CD4-positive, alpha-beta T cell treated with Interleukin-6 at 100 ng/mL for 8 hours (primary cell): ENCODE results near the gene SPTSSA.
A peak's percentile ranks its signal among the peaks of the same experiment; 100 is the strongest.
"Not testable (repeated sequence)": the region's sequence is repeated elsewhere in the genome, so short reads cannot be mapped to it uniquely, and the experiment has no call there.

Source experiments
- DNase-seq: peaks from one replicate; pipeline ENCODE4 v3.0.0-alpha.2; 2020; ENCODE audit warnings: mixed read lengths, low spot score

Gene SPTSSA

DNA sequence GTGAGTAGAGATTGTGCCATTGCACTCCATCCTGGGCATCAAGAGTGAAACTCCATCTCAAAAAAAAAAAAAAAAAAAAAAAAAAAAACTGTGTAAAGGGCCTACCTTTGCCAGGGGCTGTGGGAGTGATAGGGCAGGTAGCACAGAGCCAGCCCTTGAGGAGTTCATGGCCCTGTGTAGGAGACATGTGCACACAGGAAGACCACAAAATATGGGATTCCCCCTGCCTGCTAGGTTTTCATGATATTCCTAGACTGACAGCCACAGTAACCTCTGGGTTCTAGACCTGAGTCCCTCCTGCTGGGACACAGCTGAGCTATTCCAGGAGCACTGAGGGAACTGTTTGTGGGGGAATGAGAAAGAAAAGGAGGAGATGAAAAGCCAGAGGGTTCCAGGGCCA lies 8.3 kb upstream of the SPTSSA start:
- DNase-seq = no peak

DNA sequence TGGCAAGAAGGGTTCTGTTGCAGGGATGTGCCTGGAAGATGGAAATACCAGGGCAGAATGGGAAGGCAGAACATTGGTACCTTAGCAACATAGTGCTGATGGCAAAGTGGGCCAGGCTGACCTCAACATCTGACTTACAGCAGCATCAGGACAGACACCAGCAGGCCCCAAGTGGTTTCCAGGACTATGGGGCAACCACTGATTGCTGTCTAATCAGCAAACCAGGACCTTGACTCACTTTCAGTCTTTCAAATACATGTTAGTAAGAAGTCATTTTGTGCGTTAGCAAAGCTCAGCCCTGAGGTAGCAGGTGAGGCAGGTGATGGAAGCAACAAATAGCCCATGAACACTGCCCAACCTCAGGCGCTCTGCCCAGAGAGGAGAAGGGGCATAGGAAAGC lies 4.7 kb upstream of the SPTSSA start:
- no peak for DNase-seq

DNA sequence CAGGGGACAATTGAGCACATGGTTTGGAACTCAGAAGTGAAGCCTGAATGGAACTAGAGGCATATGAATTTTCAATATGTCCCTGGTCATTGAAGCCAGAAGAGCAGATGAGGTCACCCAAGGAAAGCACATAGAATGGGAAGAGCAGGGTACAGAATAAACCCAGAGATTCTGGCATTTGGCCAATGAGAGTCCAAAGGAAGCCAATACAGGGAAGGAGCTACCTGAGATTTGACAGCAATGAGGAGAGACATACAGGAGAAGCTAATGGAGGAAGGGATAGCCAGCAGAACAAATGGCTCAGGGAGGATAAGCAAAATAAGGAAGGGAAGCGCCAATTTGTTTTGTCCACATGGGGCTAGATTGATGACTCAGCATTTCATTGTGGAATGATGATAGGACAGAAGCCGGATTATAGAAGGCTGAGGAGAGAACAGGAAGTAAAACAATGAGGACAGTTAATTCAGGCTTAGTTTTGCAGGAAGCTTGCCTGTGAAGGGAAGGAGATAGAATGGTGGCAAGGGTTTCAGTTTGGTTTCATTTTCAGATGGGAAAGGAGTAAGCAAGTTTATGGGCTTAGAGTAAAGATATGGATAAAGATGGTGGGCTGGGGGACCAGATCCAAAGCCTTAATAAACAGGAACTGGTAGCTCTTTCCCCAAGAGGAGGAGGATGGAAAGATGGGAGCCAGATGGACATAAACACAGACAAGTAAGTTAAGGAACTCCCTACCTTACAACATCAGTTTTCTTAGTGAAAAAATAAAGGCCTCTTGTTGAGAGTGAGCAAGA lies 3.2 kb upstream of the SPTSSA start:
- no peak for DNase-seq

DNA sequence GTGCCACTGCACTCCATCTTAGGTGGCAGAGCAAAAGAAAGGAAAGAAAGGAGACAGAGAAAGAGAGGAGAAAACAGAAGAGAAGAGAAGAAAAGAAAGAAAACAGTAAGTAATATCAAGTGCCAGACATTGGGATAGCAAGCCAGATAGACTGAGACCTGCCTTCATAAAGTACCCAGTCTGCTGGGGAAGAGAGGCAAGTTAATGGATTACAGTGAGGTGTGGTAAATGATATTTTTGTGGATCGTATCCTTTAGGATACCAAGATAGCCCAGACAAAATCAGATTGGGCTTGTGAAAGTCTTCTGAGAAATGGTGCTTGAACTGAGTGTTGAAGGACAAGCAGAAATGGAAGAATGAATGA lies 1.5 kb upstream of the SPTSSA start:
- DNase-seq = no peak

DNA sequence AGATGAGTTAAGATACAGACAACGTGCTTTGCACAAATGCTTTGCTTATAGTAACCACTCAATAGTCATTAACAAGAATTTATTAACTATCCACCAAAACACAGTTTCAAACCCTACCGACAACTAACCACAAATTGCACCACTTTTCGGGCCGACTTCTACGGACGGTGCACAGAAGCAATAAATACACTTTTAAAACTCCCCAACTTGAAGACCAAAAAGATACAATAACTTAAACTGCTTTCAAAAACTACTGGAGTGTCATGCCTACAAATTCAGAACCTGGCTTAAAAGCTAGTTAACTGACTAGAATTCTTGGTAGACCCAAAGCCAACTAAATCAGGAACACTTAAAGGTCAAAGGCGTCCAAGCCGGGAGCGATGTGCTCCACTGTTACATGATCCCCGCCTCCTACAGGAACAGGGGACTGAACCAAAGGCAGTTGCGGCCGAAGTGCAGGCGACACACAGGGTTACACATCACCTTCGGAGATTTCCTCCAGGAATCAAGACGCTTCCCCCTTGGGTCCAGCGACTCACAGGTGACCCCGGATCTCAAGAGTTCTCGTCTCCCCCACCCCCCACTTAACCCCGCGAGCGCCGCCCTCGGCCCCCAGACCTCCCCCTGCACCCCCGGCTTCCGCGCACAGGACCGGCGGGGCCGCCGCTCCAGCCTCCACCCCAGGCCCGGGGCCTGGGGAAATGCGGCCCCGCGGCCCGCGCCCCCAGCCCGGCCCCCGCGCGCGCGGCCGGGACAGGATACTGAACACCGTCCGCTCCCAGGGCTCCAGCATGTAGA lies 507 bp downstream of the SPTSSA start:
- DNase-seq = peak; percentile 4

DNA sequence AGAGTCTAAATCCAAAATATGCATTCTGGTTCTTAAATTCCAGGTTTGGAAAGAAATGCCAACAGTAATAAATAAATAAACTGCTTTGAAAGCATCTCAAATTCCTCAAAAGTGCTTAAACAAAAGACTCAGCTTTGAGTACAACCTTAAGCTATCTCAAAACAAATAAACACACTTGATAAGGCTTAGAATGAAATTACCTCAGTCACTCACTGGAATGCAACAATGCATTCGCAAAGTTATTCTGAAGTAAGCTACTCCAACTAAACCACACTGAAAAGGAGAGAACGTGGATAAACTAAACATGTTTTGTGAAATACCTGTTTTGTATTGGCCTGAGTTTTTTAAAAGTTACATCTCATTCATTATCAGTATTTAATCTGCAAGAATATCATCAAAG lies 1.2 kb downstream of the SPTSSA start:
- no peak for DNase-seq

DNA sequence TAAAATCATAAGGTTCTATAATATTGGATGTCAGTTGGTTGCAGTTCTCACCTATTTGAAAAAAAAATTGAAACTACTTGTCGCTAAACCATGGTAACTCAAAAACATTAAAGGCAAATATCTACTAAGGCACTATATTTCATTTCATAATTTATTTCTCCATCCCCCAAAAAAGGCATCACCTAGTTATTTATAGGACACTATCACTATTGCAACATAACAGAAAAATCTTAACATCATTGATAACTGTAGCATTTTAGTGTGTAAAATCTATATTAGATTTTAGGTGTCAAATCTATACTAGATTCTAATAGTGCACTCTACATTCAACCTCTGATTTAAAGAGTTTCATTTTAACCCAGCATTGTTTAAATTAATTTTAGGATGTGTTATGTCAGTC lies 1.7 kb downstream of the SPTSSA start:
- no peak for DNase-seq

DNA sequence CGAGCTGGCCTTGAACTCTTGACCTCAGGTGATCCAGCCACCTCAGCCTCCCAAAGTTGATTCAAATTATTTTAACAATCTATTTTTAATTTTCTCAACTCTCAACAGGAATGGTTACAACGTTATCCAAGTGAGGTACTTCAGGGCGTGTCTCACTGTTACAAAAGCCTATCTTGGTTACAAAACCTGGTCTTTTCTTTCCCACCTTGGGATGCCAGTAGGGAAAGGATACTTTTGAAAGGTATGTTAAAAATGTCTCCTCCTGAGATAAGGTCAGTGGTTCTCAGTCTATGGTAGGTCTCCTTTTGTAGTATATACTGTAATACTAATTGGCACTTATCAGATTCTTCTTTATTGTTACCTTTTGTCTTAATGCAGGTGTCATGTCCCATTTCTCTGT lies 4.9 kb downstream of the SPTSSA start:
- no peak for DNase-seq

DNA sequence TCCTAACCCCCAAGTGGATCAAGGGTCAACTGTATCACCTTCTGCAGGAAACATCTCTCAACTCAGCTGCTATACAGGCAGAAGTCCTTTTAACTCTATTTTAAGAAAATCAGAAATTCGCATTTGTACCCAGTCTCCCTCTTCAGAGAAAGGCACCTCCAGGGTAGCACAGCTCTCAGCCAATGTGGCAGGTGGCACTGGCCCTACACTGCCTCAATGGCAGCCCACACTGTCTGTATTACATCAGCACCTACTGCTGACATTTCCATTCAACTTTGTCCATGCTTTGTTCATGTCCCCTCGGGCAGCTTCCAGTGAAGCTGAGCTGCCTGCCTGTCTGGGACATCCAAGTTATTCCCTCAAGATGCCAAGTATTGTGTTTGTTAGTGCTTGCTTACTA lies 8.8 kb downstream of the SPTSSA start:
- DNase-seq = no peak

DNA sequence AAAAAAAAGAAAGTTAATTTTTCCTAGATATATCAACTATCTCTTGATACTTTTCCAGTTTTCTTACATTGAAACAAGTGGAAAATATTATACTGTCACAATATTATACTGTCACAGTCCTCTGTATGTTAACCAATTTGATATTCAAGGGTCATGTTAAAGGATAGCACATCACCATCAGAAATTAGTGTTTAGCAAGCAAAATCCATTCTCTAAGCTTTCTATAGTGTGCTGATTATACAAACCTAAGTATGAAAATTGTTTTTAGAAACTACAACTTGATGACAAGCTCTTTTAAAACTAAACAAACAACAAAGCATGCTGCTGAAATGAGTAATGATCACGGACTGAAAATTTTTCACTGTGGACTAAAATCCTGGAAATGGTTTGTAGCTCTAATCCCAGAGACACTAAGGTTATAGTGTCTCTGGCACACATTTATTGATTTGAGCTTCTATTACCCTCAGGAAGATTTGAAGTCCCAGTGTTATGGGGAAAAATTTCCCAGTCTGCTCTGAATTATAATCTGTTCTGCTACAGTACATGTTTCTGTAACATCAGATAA lies 9.7 kb downstream of the SPTSSA start:
- DNase-seq = no peak

DNA sequence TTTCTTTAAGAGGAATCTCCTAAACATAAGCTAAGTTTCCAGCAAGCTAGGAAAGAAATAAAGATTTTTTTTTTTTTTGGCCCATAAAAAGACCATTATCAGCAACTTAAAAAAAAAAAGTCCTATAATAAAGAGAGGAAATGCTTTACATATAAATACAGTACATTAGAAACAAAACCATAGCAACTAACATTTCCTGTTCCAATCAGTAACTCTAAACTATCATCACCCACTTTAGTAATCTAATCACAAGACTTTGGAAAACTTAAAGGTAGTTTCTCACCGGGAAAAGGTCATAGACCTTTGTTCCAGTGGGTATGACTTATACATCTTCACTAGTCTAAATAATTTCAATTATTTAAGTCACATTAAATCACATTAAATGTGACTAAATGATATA lies 11.1 kb downstream of the SPTSSA start:
- DNase-seq = no peak

DNA sequence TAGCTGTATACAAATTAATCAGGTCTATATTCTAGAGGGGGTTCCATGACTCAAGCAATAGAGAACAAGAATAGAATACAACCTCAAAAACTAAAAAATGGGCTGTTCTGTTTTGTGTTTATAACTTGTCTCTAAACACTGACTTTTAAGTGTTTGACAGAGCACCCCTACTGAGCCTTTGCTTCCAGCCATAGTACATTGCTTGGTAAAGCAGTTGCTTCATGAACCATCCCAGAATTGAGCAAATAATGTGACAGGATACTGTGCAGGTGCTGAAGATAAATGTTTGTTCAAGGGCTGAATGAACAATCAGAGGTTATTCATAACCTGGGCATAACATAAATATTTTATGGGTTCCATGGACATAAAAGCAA lies 11.5 kb downstream of the SPTSSA start:
- DNase-seq = no peak

DNA sequence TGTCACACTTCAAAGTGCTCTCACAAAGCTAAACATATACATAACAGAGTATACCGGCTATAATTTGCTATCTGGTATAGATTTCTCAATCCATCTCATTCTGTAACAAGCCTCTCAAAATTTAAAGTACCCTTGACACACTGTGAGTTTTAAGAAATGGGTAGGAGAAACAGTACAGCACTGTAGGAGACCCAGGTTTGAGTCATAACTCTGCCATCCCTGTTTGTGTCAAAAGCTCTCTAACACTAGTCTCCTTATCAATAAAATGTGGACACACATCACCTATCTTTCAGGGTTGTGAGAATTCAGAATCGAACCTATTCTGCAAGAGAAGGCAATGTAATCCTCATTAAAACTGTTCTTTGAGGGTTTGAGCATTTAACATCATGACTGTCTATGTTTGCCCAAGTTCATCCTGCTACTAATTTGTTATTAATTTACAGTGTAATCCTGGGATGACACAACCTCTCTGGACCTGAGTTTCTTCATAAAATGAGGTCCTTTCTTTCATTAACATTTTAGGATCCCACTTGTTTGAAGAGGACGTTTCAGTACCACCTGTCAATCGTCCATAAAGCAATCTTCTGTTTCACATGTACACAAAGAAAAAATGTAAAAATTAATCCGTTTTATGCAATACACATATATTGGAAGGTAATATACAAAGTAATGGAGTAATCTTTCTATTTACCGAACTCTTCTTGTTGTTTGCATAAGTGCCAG lies 12.1 kb downstream of the SPTSSA start:
- DNase-seq = no peak

DNA sequence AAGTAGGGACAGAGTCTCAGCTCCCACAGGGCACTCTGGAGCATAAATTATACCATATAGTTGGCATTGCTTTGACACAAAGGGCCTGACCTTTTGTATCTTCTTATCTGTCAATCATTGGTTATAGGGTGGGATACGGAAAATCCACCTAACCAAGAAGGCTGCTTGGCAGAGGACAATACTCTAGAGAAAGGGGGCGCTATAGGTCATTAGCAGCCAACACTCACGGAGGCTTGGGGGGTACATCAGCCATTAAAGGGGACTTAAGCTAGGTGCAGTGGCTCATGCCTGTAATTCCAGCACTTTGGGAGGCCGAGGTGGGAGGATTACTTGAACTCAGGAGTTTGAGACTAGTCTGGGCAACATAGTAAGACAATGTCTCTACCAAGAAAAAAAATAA lies 22.9 kb downstream of the SPTSSA start:
- no peak for DNase-seq

DNA sequence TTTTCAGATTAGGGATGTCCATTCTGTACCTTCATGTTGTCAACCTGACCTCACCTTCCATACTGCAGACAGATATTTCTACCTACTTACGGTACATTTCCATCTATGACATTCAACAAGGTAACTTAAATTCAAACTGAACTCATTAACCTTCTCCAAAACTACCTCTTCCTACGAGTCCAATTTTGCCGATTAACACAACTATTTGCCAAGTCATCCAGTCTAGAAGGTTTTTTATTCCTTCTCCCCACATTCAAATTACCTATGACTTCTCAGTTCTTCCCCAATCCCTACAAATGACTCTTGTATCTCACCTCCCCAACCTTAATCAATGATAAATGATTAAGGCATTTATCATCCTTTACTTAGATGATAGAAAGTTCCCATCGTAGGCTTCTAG lies 23.6 kb downstream of the SPTSSA start:
- no peak for DNase-seq

DNA sequence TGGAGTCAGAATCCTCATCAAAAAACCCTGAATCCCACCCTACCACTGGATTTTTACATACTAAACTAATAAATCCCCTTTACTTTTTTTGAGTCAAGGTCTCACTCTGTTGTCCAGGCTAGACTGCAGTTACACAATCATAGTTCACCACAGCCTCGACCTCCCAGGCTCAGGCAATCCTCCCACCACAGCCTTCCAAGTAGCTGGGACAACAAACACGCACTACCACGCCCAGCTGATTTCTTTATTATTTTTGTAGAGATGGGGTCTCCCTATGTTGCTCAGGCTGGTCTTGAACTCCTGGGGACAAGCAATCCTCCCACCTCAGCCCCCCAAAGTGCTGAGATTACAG lies 24.3 kb downstream of the SPTSSA start:
- DNase-seq = no peak

DNA sequence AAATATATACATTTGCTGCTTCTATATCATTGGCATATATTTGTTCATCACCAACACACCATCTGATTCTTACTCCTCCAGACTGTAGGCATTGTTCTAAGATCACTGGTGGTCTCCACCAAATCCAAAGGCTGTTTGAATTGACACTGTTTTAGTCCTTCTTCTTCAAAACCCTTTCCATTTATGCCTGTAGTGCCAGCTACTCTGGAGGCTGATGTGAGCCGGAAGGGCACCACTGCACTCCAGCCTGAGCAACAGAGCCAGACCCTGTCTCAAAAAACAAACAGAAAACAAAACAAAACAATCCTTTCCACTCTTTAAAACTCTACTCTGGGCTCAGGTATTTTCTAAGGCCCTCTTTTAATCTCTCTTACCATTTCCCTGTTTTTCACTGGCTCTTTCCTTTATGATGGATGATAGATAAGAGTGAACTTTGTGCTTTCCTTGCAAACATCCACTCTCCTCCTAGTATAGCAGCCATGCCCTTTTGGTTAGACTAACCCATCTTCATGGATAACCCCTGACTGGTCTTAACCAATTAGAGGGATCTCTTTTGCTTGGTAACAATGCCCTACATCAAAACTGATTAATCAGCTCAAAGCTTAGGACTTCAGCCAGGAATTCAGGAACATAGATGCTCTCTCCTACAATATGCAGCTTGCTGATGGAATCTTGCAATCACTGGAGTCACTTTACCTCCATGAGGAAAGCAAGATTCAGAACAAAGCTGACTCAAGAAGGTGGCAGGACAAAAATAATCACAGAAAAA lies 24.9 kb downstream of the SPTSSA start:
- DNase-seq = no peak

DNA sequence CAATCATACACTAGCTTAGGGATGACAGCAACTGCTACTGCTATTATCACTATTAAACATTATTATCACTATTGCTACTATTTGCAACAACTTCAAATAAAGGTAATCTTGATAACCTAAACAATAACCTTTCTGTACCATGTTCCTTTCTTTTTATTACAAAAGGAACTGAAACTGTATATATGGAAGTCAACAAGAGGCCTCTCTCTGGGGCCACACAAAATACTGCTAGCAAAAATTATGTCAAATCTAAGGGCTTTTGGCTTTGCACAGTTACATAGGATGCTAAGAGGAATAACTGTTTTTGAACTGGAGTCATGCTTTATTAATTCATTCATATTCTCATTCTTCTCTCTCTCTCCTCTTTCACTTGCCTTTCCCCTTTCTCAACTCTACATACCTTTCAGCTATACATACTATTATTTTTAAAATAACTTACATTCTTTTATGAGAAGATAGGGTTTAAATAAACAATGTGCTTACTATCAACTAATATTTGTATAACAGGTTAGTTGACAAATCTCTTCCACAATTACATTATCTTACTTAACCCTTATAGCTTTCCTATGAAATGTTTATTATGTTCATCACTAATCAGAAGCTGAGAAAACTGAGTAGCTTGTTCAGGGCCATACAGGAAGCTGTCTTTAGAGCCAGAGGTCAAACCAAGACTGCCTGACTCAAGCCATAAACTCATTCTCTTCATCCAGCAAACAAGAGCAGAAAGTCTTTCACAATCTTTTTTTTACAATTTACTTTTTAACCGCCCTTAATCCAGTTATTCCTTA lies 25.7 kb downstream of the SPTSSA start:
- no peak for DNase-seq

DNA sequence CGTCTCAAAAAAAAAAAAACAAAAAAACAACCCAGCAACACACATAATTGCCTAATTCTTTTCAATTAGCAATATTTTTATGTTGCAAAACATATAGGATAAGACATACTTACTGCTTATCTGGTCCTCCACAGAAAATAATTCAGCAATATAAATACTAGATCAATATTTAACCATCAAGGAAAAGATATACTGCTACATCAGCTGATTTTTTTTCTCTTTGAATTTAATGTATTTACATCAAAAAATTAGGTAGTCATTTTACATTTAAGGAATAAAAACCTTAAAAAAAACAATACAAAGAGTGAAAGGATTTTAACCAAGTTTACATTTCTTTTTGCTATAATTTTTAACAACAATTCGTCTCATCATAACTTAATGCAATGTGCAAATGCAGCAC lies 28.1 kb downstream of the SPTSSA start:
- no peak for DNase-seq

DNA sequence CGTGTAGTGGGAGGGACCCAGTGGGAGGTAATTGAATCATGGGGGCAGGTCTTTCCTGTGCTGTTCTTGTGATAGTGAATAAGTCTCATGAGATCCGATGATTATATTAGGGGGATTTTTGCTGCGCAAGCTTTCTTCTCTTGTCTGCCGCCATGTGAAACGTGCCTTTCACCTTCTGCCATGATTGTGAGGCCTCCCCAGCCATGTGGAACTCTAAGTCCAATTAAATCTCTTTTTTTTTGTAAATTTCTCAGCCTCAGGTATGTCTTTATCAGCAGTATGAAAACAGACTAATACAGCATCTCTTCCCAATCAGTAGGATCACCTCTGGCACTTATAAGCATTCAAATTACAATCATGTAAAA lies 34.0 kb downstream of the SPTSSA start:
- DNase-seq = not testable (repeated sequence)
